ENCODE measurements around the gene ARG1. TPM values are rescaled to one million over a fixed set of nuclear protein-coding genes. Genes with fewer than 3 reads are reported as not detected.
A peak's percentile ranks its signal among the peaks of the same experiment; 100 is the strongest.

The ARG1 gene
- total and polyA plus RNA-seq, 2 of the 4 experiments (the other 2 are of a cell fraction): not detected

DNA sequence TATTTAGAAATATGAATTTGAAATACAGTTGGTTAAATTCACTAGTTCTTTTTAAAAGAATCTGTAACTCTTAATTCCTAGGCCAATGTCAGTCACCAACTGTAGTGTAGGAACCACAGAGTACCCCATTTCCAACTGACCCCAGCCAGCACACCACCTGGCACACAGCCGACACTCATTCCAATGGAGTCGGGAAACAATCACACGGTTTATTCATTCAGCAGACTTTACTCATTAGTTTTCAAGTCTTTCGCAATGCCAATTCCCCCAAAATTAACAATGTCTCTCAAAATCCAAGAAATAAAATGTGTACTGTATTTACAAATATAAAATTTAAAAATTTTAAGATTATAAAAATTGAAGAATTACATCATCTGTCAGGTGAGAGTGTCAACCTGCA lies 13.5 kb downstream of the ARG1 start:
- Histone ChIP-seq H3K14ac (replicated peaks; ENCODE audit: low read depth, low read length) (no peak overlapping the region), H3K27ac (ENCODE audit: insufficient read depth, low read length) (no peak overlapping the region), H3K4me2 (ENCODE audit: low read depth, low read length) (no peak overlapping the region), H2AK5ac (ENCODE audit: low read depth, low read length) (no peak overlapping the region), H3K36me3 (ENCODE audit: control insufficient read depth, insufficient read depth, low read length) (peaks cover 31% of the 10 kb centered on the region), H2BK120ac (ENCODE audit: low read depth, low read length) (no peak overlapping the region), H3K9me3 (ENCODE audit: control insufficient read depth, insufficient read depth, low read length) (no peaks in the 10 kb centered on the region), H3K9me1 (ENCODE audit: insufficient read depth, low read length) (no peaks in the 10 kb centered on the region), H3K79me1 (ENCODE audit: low read depth in 1 of 2, low read length in 2 of 2) (no peaks in the 10 kb centered on the region; a peak in 1 of 4 replicates), H2BK20ac (ENCODE audit: low read depth, low read length) (no peak overlapping the region), H4K20me1 (ENCODE audit: insufficient read depth, low read length) (no peaks in the 10 kb centered on the region), H3K4ac (ENCODE audit: low read depth, low read length) (no peak overlapping the region), H2BK5ac (ENCODE audit: low read depth, low read length, poor library complexity, severe bottlenecking) (no peak overlapping the region), H4K91ac (ENCODE audit: insufficient read depth, low read depth, low read length) (no peak overlapping the region), H2AFZ (replicated peaks; ENCODE audit: low read length, poor library complexity) (no peak overlapping the region), H3K23ac (ENCODE audit: low read depth, low read length) (no peak overlapping the region), H3K56ac (ENCODE audit: extremely low read depth, insufficient read depth, low read length) (no peak overlapping the region), H3K4me3 (ENCODE audit: insufficient read depth, low read depth, low read length) (no peak overlapping the region), H4K8ac (ENCODE audit: low read depth in 2 of 2, low read length in 2 of 2) (no peak overlapping the region), H3K27me3 (ENCODE audit: control insufficient read depth, insufficient read depth, low read length) (no peaks in the 10 kb centered on the region), H4K5ac (ENCODE audit: low read depth, low read length) (no peak overlapping the region), H3K9ac (ENCODE audit: low read depth, low read length) (no peak overlapping the region), H2AK9ac (replicated peaks; ENCODE audit: low read depth, low read length, poor library complexity) (no peak overlapping the region), H3K18ac (ENCODE audit: low read depth, low read length) (no peak overlapping the region), H3K4me1 (ENCODE audit: control insufficient read depth, insufficient read depth, low read length) (no peaks in the 10 kb centered on the region), H2BK15ac (ENCODE audit: low read depth, low read length) (no peak overlapping the region)
- in situ Hi-C loops (cut with MboI; ENCODE audit: low sequenced_read_pairs) (no loop called here), dilution Hi-C loops (cut with HindIII; ENCODE audit: low sequenced_read_pairs, unreplicated experiment) (no loop called here), intact Hi-C loops (cut with micrococcal nuclease) (no loop called here)
- CTCF ChIA-PET: no interaction called here
- POLR2A ChIA-PET (ENCODE audit: unreplicated experiment): no interaction called here
- TF ChIP-seq CEBPB (IDR thresholded peaks at IDR 0.05; ENCODE audit: low read depth, low read length) (peak; percentile 59), RAD21 (IDR thresholded peaks at IDR 0.05; ENCODE audit: low read length) (no peak)
- no TSS peak for BruUV-seq (replicated peaks)
- no CpG with 5 or more reads among the region's 4 CpGs for WGBS, 2 experiments (ENCODE audit: extremely low coverage in 2 of 2, insufficient read length in 1 of 2)
- DNase-seq (no peak), ATAC-seq (ENCODE audit: low read depth) (no peak)
